Naive thymus-derived CD4-positive, alpha-beta T cell (primary cell): Measurements from ENCODE around the gene IGFL4. TPM values are rescaled to one million over a fixed set of nuclear protein-coding genes. Genes with fewer than 3 reads are reported as not detected.
A peak's percentile ranks its signal among the peaks of the same experiment; 100 is the strongest.

Source experiments
- ATAC-seq: fragments of 150-1000 bp; cut with Tn5 transposase; 2 replicates; pipeline ENCODE4 v1.10.0; 2021; ENCODE audit warnings: mild to moderate bottlenecking, moderate library complexity
- CTCF ChIA-PET: fragments of 350-600 bp; sonication (Branson Sonifier 250); formaldehyde crosslinking; loops from one replicate; lab custom pipeline; 2021; ENCODE audit warnings: antibody characterized with exemption; lab: Charles Lee
- POLR2A ChIA-PET: fragments of 350-600 bp; sonication (Branson Sonifier 250); formaldehyde crosslinking; loops from one replicate; lab custom pipeline; 2021; ENCODE audit warnings: antibody characterized with exemption, inconsistent platforms; lab: Charles Lee
- DNase-seq, 9 donors: peaks; one replicate each; pipeline versions ENCODE4 v3.0.0 to v3.0.0-alpha.2; 2020 to 2022; ENCODE audit warnings: mixed read lengths in 1 of 9
- H3K27ac ChIP-seq: one replicate; pipeline ENCODE4 v1.7.0; 2013; ENCODE audit warnings: mild to moderate bottlenecking, low read depth, low read length, moderate library complexity
- H3K27me3 ChIP-seq, 2 donors: one replicate each; pipeline ENCODE4 v1.7.0; 2013; ENCODE audit warnings: low read length in 2 of 2, mild to moderate bottlenecking in 2 of 2, moderate library complexity in 2 of 2; ENCODE audit not compliant: control insufficient read depth in 2 of 2, insufficient read depth in 2 of 2
- H3K36me3 ChIP-seq, 3 experiments: 1 replicate in 2 of 3; 2 replicates in 1 of 3; pipeline ENCODE4 v1.7.0; 2013; ENCODE audit warnings: low read length in 3 of 3, mild to moderate bottlenecking in 3 of 3, moderate library complexity in 1 of 3; ENCODE audit not compliant: insufficient read depth in 3 of 3, control insufficient read depth in 2 of 3
- H3K4me1 ChIP-seq, 2 donors: one replicate each; pipeline ENCODE4 v1.7.0; 2013; ENCODE audit warnings: low read length in 2 of 2, mild to moderate bottlenecking in 2 of 2, moderate library complexity in 1 of 2; ENCODE audit not compliant: control insufficient read depth in 2 of 2, insufficient read depth in 2 of 2
- H3K4me3 ChIP-seq: 2 replicates; pipeline ENCODE4 v1.7.0; 2013; ENCODE audit warnings: mild to moderate bottlenecking, low read length
- H3K9me3 ChIP-seq, 3 experiments: 1 replicate in 2 of 3; 2 replicates in 1 of 3; pipeline ENCODE4 v1.7.0; 2013; ENCODE audit warnings: low read length in 3 of 3; ENCODE audit not compliant: control insufficient read depth in 2 of 3
- H3K27ac Mint-ChIP-seq, 9 donors: one replicate each; pipeline ENCODE4 v1.8.0; 2020 to 2022; ENCODE audit warnings: mixed read lengths in 9 of 9, mild to moderate bottlenecking in 8 of 9, moderate library complexity in 5 of 9, inconsistent platforms in 2 of 9
- H3K27me3 Mint-ChIP-seq, 5 donors: one replicate each; pipeline ENCODE4 v1.8.0; 2021 to 2022; ENCODE audit warnings: mixed read lengths in 5 of 5, mild to moderate bottlenecking in 1 of 5
- H3K36me3 Mint-ChIP-seq, 5 donors: one replicate each; pipeline ENCODE4 v1.8.0; 2020 to 2022; ENCODE audit warnings: mixed read lengths in 5 of 5, mild to moderate bottlenecking in 3 of 5, inconsistent platforms in 1 of 5
- H3K4me1 Mint-ChIP-seq, 7 donors: one replicate each; pipeline ENCODE4 v1.8.0; 2020 to 2022; ENCODE audit warnings: mixed read lengths in 7 of 7, mild to moderate bottlenecking in 3 of 7, inconsistent platforms in 1 of 7
- H3K4me3 Mint-ChIP-seq, 10 donors: one replicate each; pipeline ENCODE4 v1.8.0; 2020 to 2022; ENCODE audit warnings: mild to moderate bottlenecking in 10 of 10, mixed read lengths in 10 of 10, moderate library complexity in 6 of 10, inconsistent platforms in 2 of 10
- H3K9me3 Mint-ChIP-seq, 11 donors: one replicate each; pipeline ENCODE4 v1.8.0; 2020 to 2022; ENCODE audit warnings: mixed read lengths in 11 of 11, mild to moderate bottlenecking in 4 of 11, inconsistent platforms in 1 of 11, moderate library complexity in 1 of 11
- intact Hi-C, 2 donors: fragments of 100-400 bp; cut with micrococcal nuclease; formaldehyde crosslinking; loops; one replicate each; pipeline ENCODE4 v1.15.1; 2023
- polyA plus RNA-seq, 2 donors: library from polyadenylated mRNA; unstranded; fragments of 300-500 nt; fragmentation: Illumina TruSeq; gene quantifications; one replicate each; pipeline ENCODE4 v1.2.3, GENCODE V29; 2021
- total RNA-seq, 6 experiments: library from RNA in 5 of 6; stranded (reverse) in 5 of 6; gene quantifications; 1 replicate in 5 of 6; 2 replicates in 1 of 6; pipeline ENCODE4 v1.2.3 and lab custom pipeline; 2021 to 2026

Gene IGFL4
- total RNA-seq (not detected), polyA plus RNA-seq (not detected), total RNA-seq (lab: John Stamatoyannopoulos, UW) (not detected)

GRCh38 chr19:46040952-46041500 is at the start of gene IGFL4:
Gene IGFL4 (minus strand): TSS chr19:46041002. CDS start chr19:46040962, 40 bp downstream.
- no peaks in the 10 kb centered on the region for H3K36me3 ChIP-seq
- peaks cover 0 to 3% (median 0%) of the 10 kb centered on the region in 7 donors for H3K4me1 Mint-ChIP-seq
- peaks cover 0 to 6% (median 0%) of the 10 kb centered on the region in 3 experiments for H3K9me3 ChIP-seq
- no peak within 1 kb of the TSS for H3K4me3 ChIP-seq
- peaks cover 0 to 42% (median 13%) of the 10 kb centered on the region in 11 donors for H3K9me3 Mint-ChIP-seq
- DNase-seq (no peak), ATAC-seq (no peak)
- POLR2A ChIA-PET: no interaction called here
- intact Hi-C loops: no loop called here
- peak within 1 kb of the TSS in 1 of 9 donors; percentile 65 for H3K27ac Mint-ChIP-seq
- H3K27ac ChIP-seq: no peak within 1 kb of the TSS
- peaks cover 37 to 63% (median 54%) of the 10 kb centered on the region in 5 donors for H3K27me3 Mint-ChIP-seq
- CTCF ChIA-PET: no interaction called here
- H3K4me1 ChIP-seq: no peaks in the 10 kb centered on the region
- H3K27me3 ChIP-seq: peaks cover 4 to 7% of the 10 kb centered on the region in 2 donors
- no peak within 1 kb of the TSS for H3K4me3 Mint-ChIP-seq
- peaks cover 0 to 10% (median 0%) of the 10 kb centered on the region in 5 donors for H3K36me3 Mint-ChIP-seq

- no peak overlapping the region for H3K27ac Mint-ChIP-seq
- intact Hi-C loops: no loop called here
- H3K4me1 ChIP-seq: no peaks in the 10 kb centered on the region
- no peaks in the 10 kb centered on the region for H3K36me3 ChIP-seq
- H3K9me3 Mint-ChIP-seq: peaks cover 13 to 58% (median 33%) of the 10 kb centered on the region in 11 donors
- H3K4me3 Mint-ChIP-seq: no peak overlapping the region
- no peaks in the 10 kb centered on the region for H3K4me1 Mint-ChIP-seq
- H3K4me3 ChIP-seq: no peak overlapping the region
- peaks cover 0 to 4% of the 10 kb centered on the region in 2 donors for H3K27me3 ChIP-seq
- H3K27me3 Mint-ChIP-seq: peaks cover 34 to 47% (median 38%) of the 10 kb centered on the region in 5 donors
- peaks cover 0 to 15% (median 5%) of the 10 kb centered on the region in 5 donors for H3K36me3 Mint-ChIP-seq
- POLR2A ChIA-PET: no interaction called here
- no peak overlapping the region for H3K27ac ChIP-seq
- no peak for ATAC-seq
- DNase-seq: no peak
- H3K9me3 ChIP-seq: peaks cover 0 to 31% (median 3%) of the 10 kb centered on the region in 3 experiments
- CTCF ChIA-PET: no interaction called here
Observed at GRCh38 chr19:46090444-46090843, 49.6 kb upstream of the IGFL4 start.

GRCh38 chr19:46089432-46089831 is 48.6 kb upstream of the IGFL4 start:
- no peak overlapping the region for H3K4me3 ChIP-seq
- H3K27me3 Mint-ChIP-seq: peaks cover 35 to 51% (median 42%) of the 10 kb centered on the region in 5 donors
- ATAC-seq (no peak), DNase-seq (no peak)
- no peaks in the 10 kb centered on the region for H3K4me1 ChIP-seq
- H3K4me1 Mint-ChIP-seq: no peaks in the 10 kb centered on the region
- no peak overlapping the region for H3K27ac ChIP-seq
- H3K9me3 Mint-ChIP-seq: peaks cover 16 to 68% (median 43%) of the 10 kb centered on the region in 11 donors
- H3K27me3 ChIP-seq: peaks cover 0 to 4% of the 10 kb centered on the region in 2 donors
- H3K9me3 ChIP-seq: peaks cover 0 to 40% (median 3%) of the 10 kb centered on the region in 3 experiments
- no peaks in the 10 kb centered on the region for H3K36me3 ChIP-seq
- H3K27ac Mint-ChIP-seq: no peak overlapping the region
- ChIA-PET POLR2A (no interaction called here), CTCF (no interaction called here)
- H3K4me3 Mint-ChIP-seq: no peak overlapping the region
- intact Hi-C loops: no loop called here
- H3K36me3 Mint-ChIP-seq: peaks cover 0 to 25% (median 5%) of the 10 kb centered on the region in 5 donors

GRCh38 chr19:46088101-46088500 is 47.3 kb upstream of the IGFL4 start:
- CTCF ChIA-PET: no interaction called here
- Mint-ChIP-seq H3K4me3 (no peak overlapping the region), H3K4me1 (no peaks in the 10 kb centered on the region), H3K27me3 (peaks cover 37 to 57% (median 50%) of the 10 kb centered on the region in 5 donors), H3K9me3 (peaks cover 16 to 81% (median 43%) of the 10 kb centered on the region in 11 donors), H3K27ac (no peak overlapping the region), H3K36me3 (peaks cover 3 to 31% (median 5%) of the 10 kb centered on the region in 5 donors)
- no peak overlapping the region for H3K4me3 ChIP-seq
- H3K27me3 ChIP-seq: peaks cover 0 to 4% of the 10 kb centered on the region in 2 donors
- no peak for DNase-seq
- H3K36me3 ChIP-seq: no peaks in the 10 kb centered on the region
- POLR2A ChIA-PET: no interaction called here
- ATAC-seq: no peak
- H3K27ac ChIP-seq: no peak overlapping the region
- peaks cover 0 to 40% (median 3%) of the 10 kb centered on the region in 3 experiments for H3K9me3 ChIP-seq
- H3K4me1 ChIP-seq: no peaks in the 10 kb centered on the region
- intact Hi-C loops: no loop called here

GRCh38 chr19:46085888-46086287 is 45.1 kb upstream of the IGFL4 start:
- Mint-ChIP-seq H3K36me3 (peaks cover 3 to 29% (median 5%) of the 10 kb centered on the region in 5 donors), H3K9me3 (peaks cover 15 to 83% (median 45%) of the 10 kb centered on the region in 11 donors), H3K27me3 (peaks cover 48 to 73% (median 64%) of the 10 kb centered on the region in 5 donors), H3K4me3 (no peak overlapping the region), H3K4me1 (no peaks in the 10 kb centered on the region), H3K27ac (no peak overlapping the region)
- H3K9me3 ChIP-seq: peaks cover 0 to 40% (median 3%) of the 10 kb centered on the region in 3 experiments
- ATAC-seq (no peak), DNase-seq (no peak)
- no peak overlapping the region for H3K4me3 ChIP-seq
- ChIA-PET POLR2A (no interaction called here), CTCF (no interaction called here)
- peaks cover 0 to 4% of the 10 kb centered on the region in 2 donors for H3K27me3 ChIP-seq
- intact Hi-C loops: no loop called here
- no peaks in the 10 kb centered on the region for H3K4me1 ChIP-seq
- H3K27ac ChIP-seq: no peak overlapping the region
- H3K36me3 ChIP-seq: no peaks in the 10 kb centered on the region

GRCh38 chr19:46082728-46083050 is 41.9 kb upstream of the IGFL4 start:
- H3K27ac Mint-ChIP-seq: no peak overlapping the region
- Histone ChIP-seq H3K36me3 (no peaks in the 10 kb centered on the region), H3K27me3 (peaks cover 0 to 9% of the 10 kb centered on the region in 2 donors), H3K9me3 (peaks cover 0 to 39% (median 3%) of the 10 kb centered on the region in 3 experiments), H3K4me3 (no peak overlapping the region), H3K27ac (no peak overlapping the region), H3K4me1 (no peaks in the 10 kb centered on the region)
- POLR2A ChIA-PET: no interaction called here
- peaks cover 13 to 80% (median 33%) of the 10 kb centered on the region in 11 donors for H3K9me3 Mint-ChIP-seq
- H3K4me1 Mint-ChIP-seq: peaks cover 0 to 4% (median 1%) of the 10 kb centered on the region in 7 donors
- peaks cover 3 to 18% (median 5%) of the 10 kb centered on the region in 5 donors for H3K36me3 Mint-ChIP-seq
- DNase-seq (no peak), ATAC-seq (no peak)
- intact Hi-C loops: loop anchor here in 1 of 2 donors (1.0 kb wide), 2 partner anchors 107 to 183 kb away; no protein-coding TSS in a partner anchor
- peaks cover 56 to 82% (median 68%) of the 10 kb centered on the region in 5 donors for H3K27me3 Mint-ChIP-seq
- no peak overlapping the region for H3K4me3 Mint-ChIP-seq
- CTCF ChIA-PET: interaction anchor here (0.6 kb wide), 1 partner anchor 741 kb away, joined by 4 read pairs; no protein-coding TSS in a partner anchor
